B cell (primary cell): ENCODE data around the gene RIMBP2. TPM values are rescaled to one million over a fixed set of nuclear protein-coding genes. Genes with fewer than 3 reads are reported as not detected.

ENCODE experiments used
- ATAC-seq: fragments of 200-7000 bp; cut with Tn5 transposase; one replicate; pipeline ENCODE4 v1.10.0; 2021; ENCODE audit warnings: low read depth, mild to moderate bottlenecking, moderate number of reproducible peaks, moderate library complexity
- CTCF ChIA-PET: fragments of 350-600 bp; sonication (Branson Sonifier 250); formaldehyde crosslinking; loops from one replicate; lab custom pipeline; 2021; ENCODE audit warnings: antibody characterized with exemption, inconsistent platforms; lab: Charles Lee
- POLR2A ChIA-PET: fragments of 350-600 bp; sonication (Branson Sonifier 250); formaldehyde crosslinking; loops from one replicate; lab custom pipeline; 2021; ENCODE audit warnings: antibody characterized with exemption; lab: Charles Lee
- DNase-seq: peaks from one replicate; pipeline ENCODE4 v3.0.0; 2013
- H2AFZ ChIP-seq: 2 replicates; pipeline ENCODE4 v1.6.1; 2012; ENCODE audit warnings: mild to moderate bottlenecking, low read depth, low read length; ENCODE audit not compliant: insufficient read depth, poor library complexity, severe bottlenecking
- H3K27ac ChIP-seq, 2 donors: 1 replicate in 1 of 2; 2 replicates in 1 of 2; pipeline ENCODE4 v1.5.1; 2012 to 2013; ENCODE audit warnings: low read length in 2 of 2, mild to moderate bottlenecking in 2 of 2, moderate library complexity in 1 of 2
- H3K27me3 ChIP-seq, 4 experiments: fragments of 200-600 bp in 1 of 4; sonication (generic) in 1 of 4; replicated peaks in 1 of 4; 1 replicate in 2 of 4; 2 replicates in 2 of 4; pipeline versions ENCODE4 v1.6.1 to v1.7.0; 2013 to 2016; ENCODE audit warnings: low read length in 3 of 4, mild to moderate bottlenecking in 2 of 4, mixed read lengths in 1 of 4, moderate library complexity in 1 of 4; ENCODE audit not compliant: insufficient read depth in 4 of 4, control insufficient read depth in 3 of 4; ENCODE audit errors: control extremely low read depth in 1 of 4
- H3K36me3 ChIP-seq, 2 experiments: replicated peaks in 1 of 2; 1 replicate in 1 of 2; 2 replicates in 1 of 2; pipeline versions ENCODE4 v1.6.1 to v1.7.1; 2013; ENCODE audit warnings: low read length in 1 of 2; ENCODE audit not compliant: insufficient read depth in 2 of 2, control insufficient read depth in 1 of 2; ENCODE audit errors: control extremely low read depth in 1 of 2, extremely low read depth in 1 of 2
- H3K4me1 ChIP-seq, 2 donors: fragments of 200-600 bp in 1 of 2; sonication (generic) in 1 of 2; 1 replicate in 1 of 2; 2 replicates in 1 of 2; pipeline versions ENCODE4 v1.5.1 to v1.6.1; 2013 to 2017; ENCODE audit warnings: low read length in 2 of 2; ENCODE audit not compliant: control insufficient read depth in 2 of 2, insufficient read depth in 2 of 2
- H3K4me2 ChIP-seq: replicated peaks from 2 replicates; pipeline ENCODE3; 2012; ENCODE audit warnings: mild to moderate bottlenecking, low read depth, low read length; ENCODE audit not compliant: poor library complexity, severe bottlenecking
- H3K4me3 ChIP-seq, 5 experiments: fragments of 200-600 bp in 1 of 5; sonication (generic) in 1 of 5; 1 replicate in 3 of 5; 2 replicates in 2 of 5; pipeline versions ENCODE4 v1.5.1 to v1.7.0; 2011 to 2016; ENCODE audit warnings: low read length in 4 of 5, mild to moderate bottlenecking in 4 of 5, low read depth in 2 of 5, control low read depth in 1 of 5, moderate library complexity in 1 of 5; ENCODE audit not compliant: insufficient read depth in 1 of 5; ENCODE audit errors: control extremely low read depth in 1 of 5, extremely low read depth in 1 of 5
- H3K79me2 ChIP-seq: fragments of 200-600 bp; sonication (generic); one replicate; pipeline ENCODE4 v1.6.0; 2016; ENCODE audit warnings: low read length; ENCODE audit not compliant: control insufficient read depth, insufficient read depth
- H3K9ac ChIP-seq: fragments of 200-600 bp; sonication (generic); 2 replicates; pipeline ENCODE4 v1.6.1; 2017; ENCODE audit warnings: mild to moderate bottlenecking, low read length, moderate library complexity
- H3K9me3 ChIP-seq, 3 donors: one replicate each; pipeline versions ENCODE4 v1.6.1 to v1.7.1; 2013; ENCODE audit warnings: low read length in 2 of 3; ENCODE audit not compliant: control insufficient read depth in 2 of 3, insufficient read depth in 1 of 3; ENCODE audit errors: control extremely low read depth in 1 of 3
- H4K20me1 ChIP-seq: 2 replicates; pipeline ENCODE4 v1.6.0; 2012; ENCODE audit warnings: mild to moderate bottlenecking, low read length; ENCODE audit not compliant: insufficient read depth, control insufficient read depth, poor library complexity, severe bottlenecking
- H3K27ac Mint-ChIP-seq: one replicate; pipeline ENCODE4 v1.8.0; 2021; ENCODE audit warnings: mixed read lengths
- H3K27me3 Mint-ChIP-seq: one replicate; pipeline ENCODE4 v1.8.0; 2021; ENCODE audit warnings: mixed read lengths
- H3K4me1 Mint-ChIP-seq: one replicate; pipeline ENCODE4 v1.8.0; 2021; ENCODE audit warnings: mixed read lengths
- H3K4me3 Mint-ChIP-seq: one replicate; pipeline ENCODE4 v1.8.0; 2021; ENCODE audit warnings: mixed read lengths
- H3K9me3 Mint-ChIP-seq: one replicate; pipeline ENCODE4 v1.8.0; 2022; ENCODE audit warnings: mixed read lengths; ENCODE audit not compliant: insufficient read depth
- CTCF ChIP-seq: fragments of 200-600 bp; IDR thresholded peaks from one replicate; pipeline ENCODE4 v1.8.0; 2022; ENCODE audit warnings: antibody characterized with exemption, mild to moderate bottlenecking
- EZH2 ChIP-seq: IDR thresholded peaks from 2 replicates; pipeline ENCODE4 v1.6.1; 2012; ENCODE audit warnings: borderline replicate concordance, low read depth, mild to moderate bottlenecking, moderate library complexity, low read length; ENCODE audit not compliant: insufficient read depth, poor library complexity, severe bottlenecking
- WGBS: methylation state at CpG from one replicate; pipeline ENCODE4 v1.1.5; 2013; ENCODE audit warnings: missing lambda C conversion rate; ENCODE audit not compliant: insufficient coverage; 5-methylcytosine and 5-hydroxymethylcytosine counted together
- intact Hi-C: fragments of 100-400 bp; cut with micrococcal nuclease; formaldehyde crosslinking; loops from one replicate; pipeline ENCODE4 v1.10.0; 2022
- polyA plus RNA-seq: library from polyadenylated mRNA; depleted of rRNA; stranded (reverse); fragments of >200 nt; gene quantifications from 2 replicates; pipeline ENCODE4 v1.2.3, GENCODE V29; 2012
- total RNA-seq, 2 donors: library from RNA; stranded (reverse); fragments of 120-200 nt in 1 of 2; gene quantifications; 1 replicate in 1 of 2; 2 replicates in 1 of 2; pipeline versions ENCODE4 v1.2.3 to v1.2.4, GENCODE V29; 2013 to 2022

The RIMBP2 gene
- total and polyA plus RNA-seq, 2 donors (not counting 1 experiment from before 2014, with no cell fraction given) = not detected

- intact Hi-C loops = no loop called here
- Histone ChIP-seq H3K27me3 (peaks cover 0 to 3% (median 0%) of the 10 kb centered on the region in 4 experiments), H3K79me2 (no peaks in the 10 kb centered on the region), H3K4me3 (no peak overlapping the region), H3K36me3 (no peaks in the 10 kb centered on the region), H3K9ac (no peak overlapping the region), H2AFZ (no peak overlapping the region), H3K4me1 (no peaks in the 10 kb centered on the region), H3K9me3 (no peaks in the 10 kb centered on the region), H3K4me2 (no peak overlapping the region), H4K20me1 (no peaks in the 10 kb centered on the region), H3K27ac (no peak overlapping the region)
- Mint-ChIP-seq H3K9me3 (peaks cover 2% of the 10 kb centered on the region), H3K4me3 (no peak overlapping the region), H3K4me1 (no peaks in the 10 kb centered on the region), H3K27ac (no peak overlapping the region), H3K27me3 (peaks cover 8% of the 10 kb centered on the region)
- no peak for ATAC-seq
- CTCF ChIA-PET = no interaction called here
- POLR2A ChIA-PET = no interaction called here
- WGBS = 87% methylated on average over 3 of the region's 5 CpGs
- no peak for DNase-seq
- TF ChIP-seq EZH2 (no peak), CTCF (no peak)
Observed at GRCh38 chr12:130628304-130628703, 87.8 kb downstream of the RIMBP2 start.

- POLR2A ChIA-PET = no interaction called here
- 94% methylated on average over 7 of the region's 7 CpGs for WGBS
- no peak overlapping the region for H2AFZ ChIP-seq
- H3K27ac Mint-ChIP-seq = no peak overlapping the region
- intact Hi-C loops = no loop called here
- DNase-seq (no peak), ATAC-seq (no peak)
- H3K9ac ChIP-seq = no peak overlapping the region
- H3K4me2 ChIP-seq = no peak overlapping the region
- H3K9me3 ChIP-seq = no peaks in the 10 kb centered on the region
- peaks cover 2% of the 10 kb centered on the region for H3K9me3 Mint-ChIP-seq
- TF ChIP-seq EZH2 (no peak), CTCF (no peak)
- H3K27ac ChIP-seq = no peak overlapping the region
- H3K4me1 ChIP-seq = no peaks in the 10 kb centered on the region
- H3K27me3 ChIP-seq = peaks cover 0 to 3% (median 0%) of the 10 kb centered on the region in 4 experiments
- H3K27me3 Mint-ChIP-seq = peaks cover 8% of the 10 kb centered on the region
- H3K36me3 ChIP-seq = no peaks in the 10 kb centered on the region
- H3K4me1 Mint-ChIP-seq = no peaks in the 10 kb centered on the region
- no peaks in the 10 kb centered on the region for H4K20me1 ChIP-seq
- no peaks in the 10 kb centered on the region for H3K79me2 ChIP-seq
- no peak overlapping the region for H3K4me3 Mint-ChIP-seq
- no peak overlapping the region for H3K4me3 ChIP-seq
- CTCF ChIA-PET = no interaction called here
Observed at GRCh38 chr12:130627175-130627574, 88.9 kb downstream of the RIMBP2 start.
